Posterior vena cava (tissue), 2 donors: ENCODE results near the gene PRF1. TPM values are rescaled to one million over a fixed set of nuclear protein-coding genes. Genes with fewer than 3 reads are reported as not detected.

ENCODE experiments used
- DNase-seq: peaks from one replicate; pipeline ENCODE4 v3.0.0-alpha.2; 2020; ENCODE audit warnings: low spot score
- intact Hi-C, 2 donors: fragments of 100-400 bp; cut with DNase I; formaldehyde crosslinking; loops; one replicate each; pipeline versions ENCODE4 v1.14.1 to v1.14.2; 2022 to 2023
- total RNA-seq, 2 donors: library from RNA; stranded (reverse); fragmentation: NEBNext Ultra II Directional; extraction: Animal tissue kit (Norgen Biotek cat#: 25700); gene quantifications; one replicate each; pipeline ENCODE4 v1.2.1, GENCODE V29; 2021
- donor health status: DM: yes; HTN: yes; CAD: no.
- donor health status: DM: yes; HTN: yes; CAD: no.

Gene PRF1
- total RNA-seq, 2 donors from 2014 or later: 4.6 to 5.2 TPM

DNA sequence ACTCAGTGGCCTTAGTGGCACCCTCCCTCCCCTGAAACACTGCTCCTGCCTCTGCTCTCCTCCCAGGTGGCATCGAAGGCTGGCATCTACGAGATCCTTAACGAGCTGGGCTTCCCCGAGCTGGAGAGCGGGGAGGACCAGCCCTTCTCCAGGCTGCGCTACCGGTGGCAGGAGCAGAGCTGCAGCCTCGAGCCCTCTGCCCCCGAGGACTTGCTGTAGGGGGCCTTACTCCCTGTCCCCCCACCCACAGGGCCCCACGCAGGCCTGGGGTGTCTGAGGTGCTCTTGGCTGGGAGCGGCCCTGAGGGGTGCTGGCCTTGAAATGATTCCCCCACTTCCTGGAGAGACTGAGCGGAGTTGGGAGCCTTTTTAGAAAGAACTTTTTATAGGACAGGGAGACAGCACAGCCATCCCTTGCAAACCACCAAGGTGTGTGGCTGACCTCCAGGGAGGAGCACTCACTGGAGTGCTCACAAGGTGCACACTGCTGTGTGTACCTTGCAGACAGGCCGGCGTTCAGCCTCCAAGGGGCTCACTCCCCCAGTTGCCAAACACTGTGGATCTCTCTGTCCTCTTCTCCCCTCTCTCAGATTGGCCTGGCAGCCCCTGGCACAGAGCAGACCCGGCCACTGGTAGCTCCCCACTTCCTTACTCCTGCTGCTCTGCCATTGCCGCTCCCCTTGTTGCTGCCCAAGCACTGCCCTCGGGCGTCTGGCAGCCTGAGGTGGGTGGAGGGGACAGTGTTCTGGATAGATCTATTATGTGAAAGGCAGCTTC lies 35.8 kb downstream of the PRF1 start:
- intact Hi-C loops: loop anchor here in 1 of 2 donors (5.0 kb wide), 1 partner anchor 101 kb away; no protein-coding TSS in a partner anchor
- DNase-seq: no peak

DNA sequence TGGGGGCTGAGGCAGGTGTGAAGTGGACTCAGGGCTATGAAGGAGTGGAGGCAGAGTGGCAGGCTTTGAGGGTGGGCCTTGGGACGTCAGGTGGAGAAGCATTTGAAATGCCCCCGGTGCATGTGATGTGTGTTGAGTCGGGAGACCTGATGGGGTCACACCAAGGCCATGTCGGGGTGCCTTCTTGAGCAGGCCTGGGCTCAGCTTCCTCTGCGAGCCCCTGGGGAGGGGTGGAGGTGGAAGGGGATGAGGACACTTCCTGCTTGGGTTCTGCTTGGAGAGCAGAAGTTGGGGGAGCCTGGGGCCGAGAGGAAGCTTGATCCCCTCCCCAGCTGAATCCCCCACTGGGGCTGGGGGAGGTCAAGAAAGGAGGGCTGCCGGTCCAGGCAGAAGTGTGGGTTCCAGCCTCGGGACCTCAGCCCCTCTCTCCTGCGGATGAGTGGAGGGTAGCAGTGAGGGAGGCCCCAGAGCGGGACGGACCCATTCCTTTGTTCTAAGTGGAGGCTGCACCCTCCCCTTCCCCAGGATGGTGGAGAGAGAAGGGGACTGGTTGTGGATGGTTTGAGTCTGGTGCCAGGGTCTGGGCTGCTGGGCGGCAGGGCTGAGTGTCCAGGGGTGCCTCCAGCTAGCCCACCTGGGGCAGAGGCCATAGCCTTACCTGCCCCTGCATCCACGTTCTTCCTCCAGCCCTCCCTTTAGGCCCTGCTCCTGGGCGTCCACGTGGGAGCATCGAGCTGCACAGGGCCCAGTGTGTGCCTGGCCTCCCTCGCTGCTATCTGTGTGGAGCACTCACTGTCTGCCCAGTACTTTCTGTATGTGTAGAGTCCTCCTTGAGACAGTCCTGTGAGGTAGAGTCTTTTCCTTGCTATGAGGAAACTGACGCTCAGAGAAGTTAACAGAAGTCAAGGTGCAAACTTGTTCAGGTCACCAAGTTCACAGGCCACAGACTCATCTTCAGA lies 36.7 kb downstream of the PRF1 start:
- DNase-seq: no peak
- intact Hi-C loops: loop anchor here in 1 of 2 donors (5.0 kb wide), 1 partner anchor 101 kb away; no protein-coding TSS in a partner anchor

- DNase-seq: no peak
- intact Hi-C loops: loop anchor here in 1 of 2 donors (5.0 kb wide), 2 partner anchors 102 to 207 kb away; no protein-coding TSS in a partner anchor
Measured at GRCh38 chr10:70564901-70565351, 37.6 kb downstream of the PRF1 start.

GRCh38 chr10:70564113-70564725 lies 38.3 kb downstream of the PRF1 start:
- intact Hi-C loops: loop anchor here in 1 of 2 donors (5.0 kb wide), 1 partner anchor 208 kb away; no protein-coding TSS in a partner anchor
- peak; percentile 73 for DNase-seq

GRCh38 chr10:70563230-70563629 lies 39.3 kb downstream of the PRF1 start:
- peak; percentile 65 for DNase-seq
- intact Hi-C loops: loop anchor here in 1 of 2 donors (5.0 kb wide), 1 partner anchor 209 kb away; no protein-coding TSS in a partner anchor

DNA sequence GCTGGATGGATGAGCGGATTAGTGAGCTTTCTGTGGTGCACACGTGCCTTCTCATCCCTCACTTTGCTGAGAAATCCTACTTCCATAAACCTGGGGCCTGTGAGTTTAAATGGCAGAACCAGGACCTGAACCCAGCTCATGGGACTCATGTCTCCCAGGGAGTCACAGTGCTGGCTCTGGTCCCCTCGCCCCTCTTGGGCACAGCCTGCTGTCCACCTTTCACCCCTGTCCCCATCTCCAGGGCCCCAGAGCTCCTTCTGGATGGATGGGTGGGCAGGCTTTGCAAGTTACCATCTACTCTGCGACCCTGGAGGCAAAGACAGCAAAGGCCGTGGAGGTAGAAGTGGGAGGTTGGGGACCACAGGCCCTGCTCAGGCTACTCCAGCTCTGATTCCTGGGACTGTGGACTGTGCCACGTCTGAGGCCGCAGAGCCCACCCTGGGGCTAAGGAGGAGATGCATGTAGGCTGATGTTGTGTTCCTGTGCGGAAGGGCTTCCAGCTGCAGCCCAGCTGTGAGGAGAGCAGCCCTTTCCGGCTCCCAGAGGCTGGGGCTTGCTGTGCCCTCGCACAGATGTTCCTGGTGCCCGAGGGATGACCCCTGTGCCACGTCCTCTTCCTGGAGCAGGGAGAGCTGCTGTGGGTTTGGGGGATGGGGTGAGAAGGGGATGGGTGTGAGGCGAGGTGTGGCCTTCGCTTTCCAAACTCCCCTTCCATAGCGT lies 40.3 kb downstream of the PRF1 start:
- DNase-seq: peak; percentile 73
- intact Hi-C loops: loop anchor here in 1 of 2 donors (5.0 kb wide), 1 partner anchor 210 kb away; no protein-coding TSS in a partner anchor

- DNase-seq: no peak
- intact Hi-C loops: loop anchor here in 1 of 2 donors (5.0 kb wide), 1 partner anchor 211 kb away; no protein-coding TSS in a partner anchor
Measured at GRCh38 chr10:70561558-70561957, 41.0 kb downstream of the PRF1 start.

GRCh38 chr10:70561070-70561469 lies 41.5 kb downstream of the PRF1 start:
- peak; percentile 79 for DNase-seq
- intact Hi-C loops: loop anchor here in 1 of 2 donors (5.0 kb wide), 1 partner anchor 211 kb away; no protein-coding TSS in a partner anchor

DNA sequence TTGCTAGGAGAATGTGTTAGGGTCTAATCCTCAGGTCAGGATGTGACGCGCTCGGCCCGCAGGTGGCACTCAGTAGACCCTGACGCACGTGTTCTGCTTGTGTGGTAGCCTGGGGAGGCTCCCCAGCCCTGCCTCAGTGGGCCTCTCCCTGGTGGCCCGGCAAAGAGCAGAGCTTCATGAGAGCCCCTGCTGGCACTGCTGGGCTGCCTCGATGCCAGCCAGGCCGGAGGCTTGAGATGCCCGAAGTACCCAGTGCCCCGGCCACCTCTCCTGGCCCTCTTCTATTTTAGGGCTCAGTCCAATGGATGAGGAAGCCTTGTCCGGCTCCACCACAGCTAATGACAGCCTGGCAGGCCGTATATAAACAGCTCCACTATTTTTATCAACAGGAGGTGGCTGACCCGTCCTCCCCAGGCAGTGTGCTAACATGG lies 42.0 kb downstream of the PRF1 start:
- DNase-seq: peak; percentile 46
- intact Hi-C loops: loop anchor here in 1 of 2 donors (5.0 kb wide), 1 partner anchor 212 kb away; no protein-coding TSS in a partner anchor

DNA sequence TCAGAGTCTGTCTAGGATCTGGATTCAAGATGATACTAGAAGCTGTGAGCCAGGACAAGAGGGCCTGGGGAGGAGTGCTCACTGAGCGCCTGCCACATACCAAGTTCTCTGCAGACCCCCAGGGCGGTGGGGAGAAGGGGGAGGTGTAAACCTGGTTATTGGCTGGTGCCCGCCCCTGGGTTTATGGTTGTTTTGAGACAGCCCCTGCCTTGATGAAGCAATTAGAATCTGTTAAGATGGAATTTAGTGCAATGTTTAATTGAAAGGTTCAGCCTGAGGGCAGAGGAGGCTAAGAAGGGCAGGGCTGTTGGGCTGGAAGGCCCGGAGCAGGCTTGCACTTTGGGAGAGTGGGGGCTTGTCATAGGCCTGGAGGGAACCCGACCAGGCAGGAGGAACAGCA lies 42.7 kb downstream of the PRF1 start:
- DNase-seq: peak; percentile 74
- intact Hi-C loops: loop anchor here in 1 of 2 donors (5.0 kb wide), 1 partner anchor 212 kb away; no protein-coding TSS in a partner anchor

DNA sequence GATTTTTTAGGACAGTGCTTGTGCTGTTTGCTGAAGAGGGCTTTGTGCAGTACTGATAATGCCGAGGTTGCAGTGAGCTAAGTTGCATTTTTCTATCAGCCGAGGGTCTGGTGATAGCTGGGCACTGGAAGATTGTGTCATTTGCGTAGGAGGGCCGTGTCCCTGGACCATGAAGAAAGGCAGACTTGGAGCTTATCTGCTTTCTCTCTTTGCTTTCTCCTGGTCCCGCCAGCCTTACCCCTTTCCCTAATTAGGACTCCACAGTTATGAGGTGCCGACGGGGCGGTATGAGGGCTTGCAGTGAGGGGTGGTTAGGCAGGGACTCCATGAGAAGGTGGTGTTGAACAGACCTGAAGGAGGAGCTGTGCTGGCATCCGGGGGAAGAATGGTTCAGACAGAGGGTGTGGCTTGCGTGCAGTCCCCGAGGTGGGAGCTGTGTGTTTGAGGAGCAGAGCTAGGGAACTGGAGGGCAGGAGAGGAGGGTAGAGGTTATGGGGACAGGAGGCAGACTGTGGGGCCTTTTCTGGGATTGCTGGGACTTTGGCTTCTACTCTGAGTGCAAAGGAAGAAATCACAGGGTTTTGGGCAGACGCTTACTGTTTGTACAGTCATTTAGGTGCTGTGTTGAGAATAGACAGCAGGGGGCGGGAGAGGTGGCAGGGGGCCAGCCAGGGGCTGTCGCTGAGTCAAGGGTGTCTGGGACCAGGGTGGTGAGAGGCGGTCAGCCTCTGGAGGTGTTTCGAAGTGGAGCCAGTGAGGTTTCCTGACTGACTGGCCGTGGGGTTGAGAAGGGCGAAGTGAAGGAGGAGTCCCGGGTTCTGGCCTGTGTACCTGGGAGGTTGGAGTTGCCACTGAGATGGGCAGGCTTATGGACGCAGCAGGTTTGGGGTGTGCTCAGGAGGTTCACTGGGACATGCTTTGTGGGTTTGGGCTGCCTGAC lies 43.4 kb downstream of the PRF1 start:
- intact Hi-C loops: no loop called here
- DNase-seq: peak; percentile 82

DNA sequence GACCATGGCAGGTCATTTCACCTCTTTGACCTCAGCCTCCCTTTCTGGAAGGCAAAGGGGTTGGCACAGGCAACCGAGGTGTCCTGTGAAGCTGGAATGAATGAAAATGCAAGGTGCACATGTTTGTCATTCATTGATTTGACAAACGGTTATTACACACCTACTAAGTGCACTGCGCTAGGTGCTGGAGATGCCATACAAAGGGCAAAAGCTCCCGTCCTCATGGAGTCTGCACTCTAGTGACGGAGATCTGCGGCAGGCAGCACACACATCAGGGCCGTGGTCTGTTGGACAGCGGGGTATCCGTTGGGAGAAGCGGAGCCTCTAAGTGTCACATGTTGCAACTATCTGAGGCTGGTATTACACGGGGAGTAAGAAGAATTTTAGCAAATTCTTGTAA lies 44.2 kb downstream of the PRF1 start:
- peak; percentile 32 for DNase-seq
- intact Hi-C loops: no loop called here

DNA sequence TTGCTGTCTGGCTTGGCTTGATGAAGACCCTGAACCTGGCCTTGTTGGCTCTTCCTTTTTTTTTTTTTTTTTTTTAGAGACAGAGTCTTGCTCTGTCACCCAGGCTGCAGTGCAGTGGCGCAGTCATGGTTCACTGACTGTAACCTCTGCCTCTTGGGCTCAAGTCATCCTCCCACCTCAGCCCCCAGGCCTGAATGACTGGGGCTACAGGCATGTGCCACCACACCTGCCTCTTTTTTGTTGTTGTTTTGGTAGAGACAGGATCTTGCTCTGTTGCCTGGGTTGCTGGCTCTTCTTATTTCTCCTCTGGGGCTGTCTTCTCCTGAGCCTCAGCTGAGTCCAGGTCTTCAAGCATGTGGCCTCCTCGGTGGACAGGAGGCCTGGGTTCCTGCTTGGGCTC lies 44.7 kb downstream of the PRF1 start:
- intact Hi-C loops: no loop called here
- DNase-seq: peak; percentile 44

DNA sequence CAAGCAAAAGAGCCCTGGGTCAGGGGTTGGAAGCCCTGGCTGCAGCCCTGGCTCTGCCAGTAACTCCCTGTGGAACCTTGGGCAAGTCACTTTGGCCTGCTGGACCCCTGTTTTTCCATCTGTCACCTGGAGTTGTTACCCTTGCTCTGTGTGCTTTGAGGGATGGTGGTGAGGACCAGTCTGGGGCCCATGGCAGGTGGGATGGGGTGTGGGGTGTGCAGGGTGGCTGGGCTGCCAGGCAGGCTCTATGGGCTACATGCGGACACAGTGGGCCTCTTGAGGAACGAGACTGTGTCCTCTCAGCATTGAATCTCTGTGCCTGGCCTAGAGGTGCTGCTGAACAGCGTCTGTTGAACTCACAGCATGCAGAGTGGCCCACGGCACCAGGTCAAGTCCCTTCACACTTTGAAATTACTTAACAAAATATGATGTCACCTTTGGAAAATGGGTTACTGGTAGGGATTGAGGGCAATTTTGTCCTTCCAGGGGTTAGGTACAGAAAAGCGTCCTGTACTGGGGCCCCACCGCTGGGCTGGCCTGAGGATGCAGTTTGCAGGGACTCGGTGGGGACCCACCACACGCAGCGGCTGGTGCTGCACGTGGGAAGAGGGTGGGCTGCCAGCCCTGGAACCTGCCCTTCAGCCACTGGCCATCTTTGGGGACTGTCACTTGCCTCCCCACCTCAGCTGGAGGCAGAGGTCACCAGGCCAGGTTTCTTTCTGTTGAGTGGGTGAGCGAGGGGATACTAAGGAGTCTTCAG lies 45.3 kb downstream of the PRF1 start:
- intact Hi-C loops: no loop called here
- peak; percentile 48 for DNase-seq

GRCh38 chr10:70555371-70555770 lies 47.2 kb downstream of the PRF1 start:
- intact Hi-C loops: no loop called here
- DNase-seq: peak; percentile 35

DNA sequence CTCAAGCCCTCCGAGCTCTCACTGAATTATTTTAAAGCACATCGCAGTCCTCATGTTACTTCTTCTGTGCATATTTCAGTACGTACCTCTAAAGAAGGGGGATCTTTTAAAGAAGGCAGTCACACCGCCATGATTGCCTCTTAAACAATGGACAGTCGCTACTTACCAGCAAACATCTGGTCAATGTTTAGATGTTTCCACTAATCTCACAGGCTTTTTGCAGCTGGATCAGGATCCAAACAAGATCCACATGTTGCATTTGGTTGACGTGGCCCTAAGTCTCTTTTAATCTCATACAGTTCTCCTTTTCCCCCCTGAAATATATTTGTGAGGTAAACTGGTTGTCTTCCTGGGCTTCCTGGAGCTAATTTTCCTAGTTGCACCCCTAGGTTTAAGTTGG lies 50.0 kb downstream of the PRF1 start:
- intact Hi-C loops: loop anchor here in 1 of 2 donors (5.0 kb wide), 1 partner anchor 205 kb away; no protein-coding TSS in a partner anchor
- no peak for DNase-seq
